Esophagus (tissue), 2 donors: ENCODE results near the gene TUBE1. TPM values are rescaled to one million over a fixed set of nuclear protein-coding genes. Genes with fewer than 3 reads are reported as not detected.
"Not testable (repeated sequence)": the region's sequence is repeated elsewhere in the genome, so short reads cannot be mapped to it uniquely, and the experiment has no call there.

Experiments used
- H3K27ac ChIP-seq, 2 donors: one replicate each; pipeline ENCODE4 v1.5.1; 2013; ENCODE audit warnings: low read depth in 2 of 2, mild to moderate bottlenecking in 2 of 2, inconsistent platforms in 1 of 2, low read length in 1 of 2, moderate library complexity in 1 of 2
- H3K27me3 ChIP-seq, 2 donors: one replicate each; pipeline ENCODE4 v1.6.1; 2013; ENCODE audit warnings: low read length in 2 of 2, control low read depth in 1 of 2, mild to moderate bottlenecking in 1 of 2; ENCODE audit not compliant: insufficient read depth in 2 of 2, control insufficient read depth in 1 of 2
- H3K36me3 ChIP-seq, 2 donors: one replicate each; pipeline ENCODE4 v1.6.1; 2013; ENCODE audit warnings: low read length in 1 of 2; ENCODE audit not compliant: control insufficient read depth in 2 of 2, insufficient read depth in 2 of 2
- H3K4me1 ChIP-seq, 2 donors: one replicate each; pipeline ENCODE4 v1.6.1; 2013; ENCODE audit warnings: low read length in 1 of 2; ENCODE audit not compliant: control insufficient read depth in 2 of 2, insufficient read depth in 2 of 2
- H3K4me3 ChIP-seq, 2 donors: one replicate each; pipeline ENCODE4 v1.5.1; 2013; ENCODE audit warnings: low read length in 2 of 2, mild to moderate bottlenecking in 2 of 2, low read depth in 1 of 2, moderate library complexity in 1 of 2
- H3K9me3 ChIP-seq, 2 donors: one replicate each; pipeline ENCODE4 v1.6.1; 2013; ENCODE audit warnings: mild to moderate bottlenecking in 2 of 2, low read depth in 1 of 2, low read length in 1 of 2, moderate library complexity in 1 of 2; ENCODE audit not compliant: control insufficient read depth in 2 of 2, insufficient read depth in 1 of 2
- WGBS, 2 donors: extraction: QIAGEN DNeasy Blood & Tissue Kit; methylation state at CpG; one replicate each; pipeline ENCODE4 v1.1.7; 2013; 5-methylcytosine and 5-hydroxymethylcytosine counted together
- polyA plus RNA-seq, 2 donors: library from polyadenylated mRNA; stranded (reverse); fragments of 200-250 nt; gene quantifications; one replicate each; pipeline ENCODE4 v1.2.3, GENCODE V29; 2013
- donor health status: healthy with polysubstance abuse.
- donor health status: Bipolar disorder and iron deficiency.

TUBE1 gene
- polyA plus RNA-seq, 2 donors: 6.7 to 8.3 TPM

- no peaks in the 10 kb centered on the region for H3K36me3 ChIP-seq
- H3K4me3 ChIP-seq: no peak overlapping the region
- no peaks in the 10 kb centered on the region for H3K9me3 ChIP-seq
- H3K27me3 ChIP-seq: no peaks in the 10 kb centered on the region
- no peaks in the 10 kb centered on the region for H3K4me1 ChIP-seq
- WGBS, 2 donors: 93 to 94% methylated on average over 4 of the region's 4 CpGs
- H3K27ac ChIP-seq: no peak overlapping the region
Observed at GRCh38 chr6:112081569-112081968, 5.7 kb downstream of the TUBE1 start.

GRCh38 chr6:112066606-112067005 is 20.7 kb downstream of the TUBE1 start:
- WGBS, 2 donors: 56 to 60% methylated on average over 3 of the region's 3 CpGs
- Histone ChIP-seq H3K4me1 (no peaks in the 10 kb centered on the region), H3K9me3 (no peaks in the 10 kb centered on the region), H3K27ac (no peak overlapping the region), H3K4me3 (no peak overlapping the region), H3K36me3 (no peaks in the 10 kb centered on the region), H3K27me3 (no peaks in the 10 kb centered on the region)

- Histone ChIP-seq H3K4me1 (no peaks in the 10 kb centered on the region), H3K27me3 (no peaks in the 10 kb centered on the region), H3K27ac (no peak overlapping the region), H3K9me3 (peaks cover 0 to 2% of the 10 kb centered on the region in 2 donors), H3K4me3 (no peak overlapping the region), H3K36me3 (no peaks in the 10 kb centered on the region)
- 45 to 46% methylated on average over 6 of the region's 6 CpGs for WGBS, 2 donors
Observed at GRCh38 chr6:112065426-112065986, 21.8 kb downstream of the TUBE1 start.

- Histone ChIP-seq H3K36me3 (no peaks in the 10 kb centered on the region), H3K27me3 (no peaks in the 10 kb centered on the region), H3K27ac (no peak overlapping the region), H3K4me1 (no peaks in the 10 kb centered on the region), H3K4me3 (no peak overlapping the region), H3K9me3 (peaks cover 0 to 2% of the 10 kb centered on the region in 2 donors)
- 81 to 87% methylated on average over 3 of the region's 3 CpGs for WGBS, 2 donors
Observed at GRCh38 chr6:112062966-112063365, 24.3 kb downstream of the TUBE1 start.

- Histone ChIP-seq H3K27ac (no peak overlapping the region), H3K27me3 (no peaks in the 10 kb centered on the region), H3K4me3 (no peak overlapping the region), H3K36me3 (no peaks in the 10 kb centered on the region), H3K4me1 (no peaks in the 10 kb centered on the region), H3K9me3 (peaks cover 0 to 2% of the 10 kb centered on the region in 2 donors)
- 91 to 92% methylated on average over 4 of the region's 4 CpGs for WGBS, 2 donors
Observed at GRCh38 chr6:112061605-112062004, 25.7 kb downstream of the TUBE1 start.

- WGBS, 2 donors: 74 to 76% methylated on average over 4 of the region's 4 CpGs
Observed at GRCh38 chr6:112058243-112059032, 28.8 kb downstream of the TUBE1 start.

GRCh38 chr6:112054555-112055190 is 32.6 kb downstream of the TUBE1 start:
- 71% methylated on average over 10 of the region's 10 CpGs for WGBS, 2 donors
- Histone ChIP-seq H3K4me1 (no peaks in the 10 kb centered on the region), H3K4me3 (no peak overlapping the region)

More at GRCh38 chr6:112058243-112059032, 28.8 kb downstream of the TUBE1 start:
- H3K27ac ChIP-seq: no peak overlapping the region
- H3K4me3 ChIP-seq: no peak overlapping the region
- H3K9me3 ChIP-seq: peaks cover 0 to 2% of the 10 kb centered on the region in 2 donors
- no peaks in the 10 kb centered on the region for H3K4me1 ChIP-seq
- H3K27me3 ChIP-seq: no peaks in the 10 kb centered on the region
- H3K36me3 ChIP-seq: no peaks in the 10 kb centered on the region

GRCh38 chr6:112054001-112054400 is 33.3 kb downstream of the TUBE1 start, which contains the start of gene CCN6:
CCN6 (plus strand) TSS chr6:112054104; CDS start chr6:112054358, 254 bp downstream.
- Histone ChIP-seq H3K36me3 (no peaks in the 10 kb centered on the region), H3K9me3 (no peaks in the 10 kb centered on the region), H3K4me1 (no peaks in the 10 kb centered on the region), H3K27ac (no peak within 1 kb of the TSS), H3K27me3 (no peaks in the 10 kb centered on the region), H3K4me3 (no peak within 1 kb of the TSS)
- WGBS, 2 donors: 71 to 73% methylated on average over 12 of the region's 12 CpGs

More at GRCh38 chr6:112054555-112055190, 32.6 kb downstream of the TUBE1 start:
- H3K36me3 ChIP-seq: no peaks in the 10 kb centered on the region
- H3K27me3 ChIP-seq: no peaks in the 10 kb centered on the region
- no peaks in the 10 kb centered on the region for H3K9me3 ChIP-seq
- no peak overlapping the region for H3K27ac ChIP-seq

GRCh38 chr6:112051251-112051740 is 36.0 kb downstream of the TUBE1 start:
- H3K9me3 ChIP-seq, H3K4me3 ChIP-seq, H3K36me3 ChIP-seq, H3K27ac ChIP-seq, H3K27me3 ChIP-seq, H3K4me1 ChIP-seq: not testable (repeated sequence)
- 90 to 91% methylated on average over 4 of the region's 4 CpGs for WGBS, 2 donors
